Osteoblast (primary cell): ENCODE measurements around the gene CASKIN2. TPM values are rescaled to one million over a fixed set of nuclear protein-coding genes. Genes with fewer than 3 reads are reported as not detected.
"Not testable (repeated sequence)": the region's sequence is repeated elsewhere in the genome, so short reads cannot be mapped to it uniquely, and the experiment has no call there.

Experiments used
- DNase-seq: peaks from one replicate; pipeline ENCODE4 v3.0.0; 2011; ENCODE audit warnings: low spot score, mixed read lengths; ENCODE audit not compliant: insufficient read length; ENCODE audit errors: missing footprints
- H2AFZ ChIP-seq: 2 replicates; pipeline ENCODE4 v1.6.0; 2011; ENCODE audit warnings: mild to moderate bottlenecking, low read length
- H3K27ac ChIP-seq: 2 replicates; pipeline ENCODE4 v1.5.1; 2011; ENCODE audit warnings: mild to moderate bottlenecking, low read depth, low read length, moderate library complexity
- H3K27me3 ChIP-seq: 2 replicates; pipeline ENCODE4 v1.6.0; 2012; ENCODE audit warnings: mild to moderate bottlenecking, control low read depth, inconsistent platforms, low read length, moderate library complexity; ENCODE audit not compliant: insufficient read depth
- H3K36me3 ChIP-seq: 2 replicates; pipeline ENCODE4 v1.5.1; 2011; ENCODE audit warnings: mild to moderate bottlenecking, low read length, control low read depth, moderate library complexity; ENCODE audit not compliant: insufficient read depth
- H3K4me1 ChIP-seq: 2 replicates; pipeline ENCODE4 v1.5.1; 2011; ENCODE audit warnings: mild to moderate bottlenecking, low read length, control low read depth, moderate library complexity; ENCODE audit not compliant: insufficient read depth
- H3K4me2 ChIP-seq: 2 replicates; pipeline ENCODE4 v1.6.0; 2011; ENCODE audit warnings: mild to moderate bottlenecking, low read length; ENCODE audit not compliant: insufficient read depth
- H3K4me3 ChIP-seq: fragments of 200-600 bp; sonication (generic); 3 replicates; pipeline ENCODE4 v1.5.1; 2012; ENCODE audit warnings: mild to moderate bottlenecking, low read length, inconsistent platforms; ENCODE audit not compliant: insufficient read depth
- H3K79me2 ChIP-seq: 2 replicates; pipeline ENCODE4 v1.6.0; 2012; ENCODE audit warnings: mild to moderate bottlenecking, low read length, control low read depth, inconsistent platforms; ENCODE audit not compliant: insufficient read depth
- H3K9me3 ChIP-seq: 2 replicates; pipeline ENCODE4 v1.5.1; 2011; ENCODE audit warnings: low read depth, low read length, control low read depth
- H4K20me1 ChIP-seq: 2 replicates; pipeline ENCODE4 v1.6.0; 2012; ENCODE audit warnings: mild to moderate bottlenecking, low read length, control low read depth; ENCODE audit not compliant: insufficient read depth
- total RNA-seq: library from RNA; depleted of rRNA; stranded (reverse); fragments of >200 nt; gene quantifications from 2 replicates; pipeline ENCODE4 v1.2.3, GENCODE V29; 2012
- TF ChIP-seq, protein P1 (sequence below): IDR thresholded peaks from 2 replicates; pipeline ENCODE4 v1.5.1; 2011; ENCODE audit warnings: mild to moderate bottlenecking, low read depth, low read length, moderate library complexity; ENCODE audit errors: extremely low read depth

The CASKIN2 gene
- total RNA-seq, 1 donor = 8.7 TPM

DNA sequence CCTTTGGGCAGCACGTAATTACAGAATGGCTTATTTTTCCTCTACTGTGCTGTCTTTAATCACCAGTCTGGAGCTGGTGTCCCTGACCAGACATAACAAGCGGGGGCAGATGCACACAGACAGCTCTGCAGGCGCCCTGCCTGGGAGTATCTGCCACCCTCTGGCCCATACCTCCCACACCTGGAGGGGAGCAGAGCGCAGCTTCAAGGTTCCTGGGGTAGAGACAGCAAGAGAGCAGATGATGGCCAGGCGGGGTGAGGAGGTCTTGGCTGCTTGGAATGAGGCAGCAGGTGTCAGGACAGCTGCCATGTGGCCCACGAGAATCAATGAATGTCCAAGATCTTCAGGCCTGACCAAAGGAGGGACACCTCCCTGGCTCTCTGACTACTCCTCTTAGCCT lies 35.1 kb downstream of the CASKIN2 start:
- H4K20me1 ChIP-seq = peaks cover 16% of the 10 kb centered on the region
- H3K27ac ChIP-seq = no peak overlapping the region
- TF ChIP-seq, protein P1, sequence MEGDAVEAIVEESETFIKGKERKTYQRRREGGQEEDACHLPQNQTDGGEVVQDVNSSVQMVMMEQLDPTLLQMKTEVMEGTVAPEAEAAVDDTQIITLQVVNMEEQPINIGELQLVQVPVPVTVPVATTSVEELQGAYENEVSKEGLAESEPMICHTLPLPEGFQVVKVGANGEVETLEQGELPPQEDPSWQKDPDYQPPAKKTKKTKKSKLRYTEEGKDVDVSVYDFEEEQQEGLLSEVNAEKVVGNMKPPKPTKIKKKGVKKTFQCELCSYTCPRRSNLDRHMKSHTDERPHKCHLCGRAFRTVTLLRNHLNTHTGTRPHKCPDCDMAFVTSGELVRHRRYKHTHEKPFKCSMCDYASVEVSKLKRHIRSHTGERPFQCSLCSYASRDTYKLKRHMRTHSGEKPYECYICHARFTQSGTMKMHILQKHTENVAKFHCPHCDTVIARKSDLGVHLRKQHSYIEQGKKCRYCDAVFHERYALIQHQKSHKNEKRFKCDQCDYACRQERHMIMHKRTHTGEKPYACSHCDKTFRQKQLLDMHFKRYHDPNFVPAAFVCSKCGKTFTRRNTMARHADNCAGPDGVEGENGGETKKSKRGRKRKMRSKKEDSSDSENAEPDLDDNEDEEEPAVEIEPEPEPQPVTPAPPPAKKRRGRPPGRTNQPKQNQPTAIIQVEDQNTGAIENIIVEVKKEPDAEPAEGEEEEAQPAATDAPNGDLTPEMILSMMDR = no peak

DNA sequence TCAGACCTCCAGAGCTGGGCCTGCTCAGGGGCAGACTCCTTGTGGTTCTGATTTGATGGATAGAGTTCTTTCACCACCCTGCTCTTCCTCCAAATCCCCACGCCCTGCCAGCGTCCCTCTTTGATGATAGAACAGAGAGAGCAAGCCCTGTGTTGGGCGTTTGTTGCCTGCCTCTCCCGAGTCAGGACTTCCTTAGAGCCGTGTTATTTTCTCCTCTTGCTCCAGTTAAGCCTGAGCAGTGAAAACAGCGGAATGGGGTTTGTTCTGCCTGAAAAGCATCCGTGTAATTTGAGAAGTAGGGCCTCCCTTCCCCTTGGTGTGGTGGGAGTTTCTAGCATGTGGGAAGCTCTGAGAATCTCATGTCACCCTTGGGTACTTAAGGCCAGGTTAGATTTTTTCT lies 36.8 kb downstream of the CASKIN2 start:
- Histone ChIP-seq H3K4me2 (no peak overlapping the region), H3K27me3 (no peaks in the 10 kb centered on the region), H3K79me2 (peaks cover 5% of the 10 kb centered on the region), H2AFZ (no peak overlapping the region), H4K20me1 (peaks cover 20% of the 10 kb centered on the region), H3K4me1 (peaks cover 4% of the 10 kb centered on the region), H3K36me3 (no peaks in the 10 kb centered on the region), H3K9me3 (no peaks in the 10 kb centered on the region), H3K27ac (no peak overlapping the region), H3K4me3 (no peak overlapping the region)
- TF ChIP-seq, protein P1 = no peak
- DNase-seq = peak; percentile 66

More for the DNA sequence above, 35.1 kb downstream of the CASKIN2 start:
- Histone ChIP-seq H3K4me2 (no peak overlapping the region), H3K4me1 (peaks cover 4% of the 10 kb centered on the region), H3K79me2 (peaks cover 8% of the 10 kb centered on the region), H3K27me3 (no peaks in the 10 kb centered on the region), H3K4me3 (no peak overlapping the region), H3K36me3 (no peaks in the 10 kb centered on the region), H3K9me3 (no peaks in the 10 kb centered on the region), H2AFZ (no peak overlapping the region)
- peak; percentile 47 for DNase-seq

DNA sequence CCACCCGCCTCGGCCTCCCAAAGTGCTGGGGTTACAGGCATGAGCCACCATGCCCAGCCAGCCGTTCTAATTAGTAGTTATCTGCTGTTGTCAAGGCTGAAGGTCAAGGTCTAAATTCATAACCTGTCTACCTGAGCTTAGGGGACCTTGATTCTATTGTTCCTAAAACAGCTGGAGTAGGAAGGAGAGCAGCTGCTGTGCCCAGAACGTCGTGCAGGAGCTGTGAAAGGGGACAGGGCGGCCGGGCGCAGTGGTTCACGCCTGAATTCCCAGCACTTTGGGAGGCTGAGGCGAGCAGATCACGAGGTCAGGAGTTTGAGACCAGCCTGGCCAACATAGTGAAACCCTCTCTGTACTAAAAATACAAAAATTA lies 37.9 kb downstream of the CASKIN2 start:
- not testable (repeated sequence) for H3K27me3 ChIP-seq, H3K27ac ChIP-seq, H3K79me2 ChIP-seq, H3K36me3 ChIP-seq, H3K9me3 ChIP-seq, H3K4me3 ChIP-seq, H3K4me1 ChIP-seq, H3K4me2 ChIP-seq, H2AFZ ChIP-seq
- peaks cover 20% of the 10 kb centered on the region for H4K20me1 ChIP-seq
- peak; percentile 36 for DNase-seq

DNA sequence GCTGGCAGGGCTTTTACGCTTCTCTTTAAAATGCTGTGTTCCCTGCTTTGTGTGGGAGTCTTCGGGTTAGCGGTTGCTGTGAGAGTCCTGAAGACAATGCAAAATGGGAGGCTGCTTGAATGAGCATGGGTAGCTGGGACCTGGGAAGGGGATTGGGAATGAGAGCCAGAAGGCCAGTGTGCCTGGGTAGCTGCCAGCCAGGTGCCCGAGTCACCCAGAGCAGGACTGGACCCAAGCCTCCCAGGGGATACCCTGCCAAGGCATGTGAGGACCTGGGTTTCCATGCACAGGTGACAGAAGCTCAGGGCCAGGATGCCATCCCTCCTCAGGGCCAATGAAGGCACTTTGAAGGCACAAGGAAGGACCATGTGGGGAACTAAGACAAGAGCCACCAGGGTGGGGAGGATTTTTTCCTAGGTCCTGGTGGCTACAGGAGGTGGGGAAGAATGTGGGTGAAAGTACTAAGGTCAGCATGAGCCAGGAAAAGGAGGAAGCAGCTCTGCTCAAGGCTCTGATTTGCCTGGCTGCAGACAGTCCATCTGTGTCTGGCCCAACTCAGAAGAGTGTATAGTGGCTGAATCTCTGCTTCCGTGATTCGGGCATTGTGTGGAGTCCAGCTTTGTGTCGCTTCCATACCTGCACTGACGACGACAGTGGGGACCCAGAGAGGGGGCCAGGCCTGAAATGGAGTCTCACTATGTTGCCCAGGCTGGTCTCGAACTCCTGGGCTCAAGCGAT lies 38.4 kb downstream of the CASKIN2 start:
- H3K36me3 ChIP-seq = peaks cover 9% of the 10 kb centered on the region
- peaks cover 20% of the 10 kb centered on the region for H4K20me1 ChIP-seq
- no peak overlapping the region for H3K27ac ChIP-seq

More for the DNA sequence above, 38.4 kb downstream of the CASKIN2 start:
- Histone ChIP-seq H3K9me3 (no peaks in the 10 kb centered on the region), H3K79me2 (peaks cover 5% of the 10 kb centered on the region), H3K4me3 (no peak overlapping the region), H3K4me1 (peaks cover 4% of the 10 kb centered on the region), H2AFZ (no peak overlapping the region), H3K4me2 (no peak overlapping the region), H3K27me3 (no peaks in the 10 kb centered on the region)
- DNase-seq = peak; percentile 51
- TF ChIP-seq, protein P1 = no peak
